GM12892 (cell line): ENCODE data around the gene CYP46A1.

Source experiments
- POLR2A ChIP-seq: IDR thresholded peaks from 2 replicates; pipeline ENCODE4 v1.6.1; 2011; ENCODE audit warnings: low read depth, low read length, control low read depth
- POLR2AphosphoS5 ChIP-seq: IDR thresholded peaks from 2 replicates; pipeline ENCODE4 v1.6.1; 2011; ENCODE audit warnings: low read depth, low read length, control low read depth
- TAF1 ChIP-seq: IDR thresholded peaks from 2 replicates; pipeline ENCODE4 v1.6.1; 2011; ENCODE audit warnings: low read depth, mild to moderate bottlenecking, control low read depth, low read length, borderline replicate concordance

DNA sequence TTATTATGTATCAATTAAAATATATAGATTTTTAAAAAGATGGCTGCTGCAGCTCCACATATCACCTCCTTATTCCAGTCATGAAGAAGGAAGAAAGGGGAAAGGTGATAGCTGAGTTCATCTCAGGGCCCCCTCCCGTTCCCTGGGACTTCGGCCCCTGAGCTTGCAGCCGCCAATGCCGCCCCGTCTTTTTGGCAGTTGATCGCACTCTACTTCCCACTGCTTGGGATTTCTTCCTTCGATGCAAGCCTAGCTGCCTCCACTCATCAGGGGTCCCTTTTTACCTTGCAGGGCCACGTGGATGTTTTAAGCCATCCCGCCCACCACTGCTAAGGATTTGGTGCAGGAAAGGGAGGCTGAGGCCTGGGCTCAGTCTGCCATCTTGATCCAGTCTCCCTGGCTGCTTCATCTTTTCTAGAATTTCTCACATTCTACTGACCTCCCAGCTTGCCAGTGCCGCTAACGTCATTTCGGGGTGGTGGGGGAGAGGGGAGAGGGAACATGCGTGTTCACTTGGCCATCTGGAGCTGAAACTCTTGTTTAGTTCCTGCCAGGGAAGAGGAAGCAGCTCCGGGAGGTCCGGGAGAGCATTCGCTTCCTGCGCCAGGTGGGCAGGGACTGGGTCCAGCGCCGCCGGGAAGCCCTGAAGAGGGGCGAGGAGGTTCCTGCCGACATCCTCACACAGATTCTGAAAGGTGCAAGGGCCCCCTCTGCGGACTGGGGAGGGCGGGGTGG, 31.3 kb downstream of the CYP46A1 start:
- TF ChIP-seq POLR2A (no peak), POLR2AphosphoS5 (no peak), TAF1 (no peak)
